ENCODE data around the gene EIF4G2.

DNA sequence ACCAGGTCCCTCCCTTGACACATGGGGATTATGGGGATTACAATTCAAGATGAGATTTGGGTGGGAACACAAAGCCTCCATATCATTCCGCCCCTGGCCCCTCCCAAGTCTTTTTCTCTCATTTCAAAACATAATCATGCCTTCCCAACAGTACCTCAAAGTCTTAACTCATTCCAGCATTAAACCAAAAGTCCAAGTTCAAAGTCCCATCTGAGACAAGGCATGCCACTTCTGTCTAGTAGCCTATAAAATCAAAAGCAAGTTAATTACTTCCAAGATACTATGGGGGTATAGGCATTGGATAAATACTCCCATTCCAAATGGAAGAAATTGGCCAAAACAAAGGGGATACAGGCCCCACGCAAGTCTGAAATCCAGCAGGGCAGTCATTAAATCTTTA is 19.7 kb upstream of the EIF4G2 start:
- TF ChIP-seq POLR2A (IDR thresholded peaks at IDR 0.05) (no peak), CTCF (IDR thresholded peaks at IDR 0.05) (no peak)

Data from heart left ventricle (tissue), 13 donors.